NCI-H82 (cell line): ENCODE measurements around the gene AMELX.

Experiments
- DNase-seq: peaks from one replicate; lab custom pipeline; 2025; lab: John Stamatoyannopoulos, UW

The AMELX gene

DNA sequence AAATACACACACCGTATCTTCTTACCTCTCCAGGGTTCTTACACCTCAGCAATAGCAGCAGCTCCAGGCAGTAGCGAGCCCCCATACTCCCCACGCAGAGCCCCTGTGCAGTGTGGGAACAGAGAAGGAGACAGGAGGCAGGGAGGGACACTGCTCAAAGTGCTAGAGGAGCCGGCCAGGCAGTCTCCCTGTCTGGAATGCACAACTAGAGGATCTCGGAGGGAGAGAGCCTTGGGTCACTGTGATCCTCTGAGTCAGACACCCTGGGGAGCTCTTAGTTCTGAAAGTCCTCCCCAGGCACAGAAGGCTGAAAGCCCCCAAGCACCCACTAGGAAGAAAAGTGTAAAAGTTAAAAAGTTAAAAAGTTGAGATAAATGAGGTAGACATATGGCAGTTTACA is 16.0 kb downstream of the AMELX start:
- DNase-seq = no peak

DNA sequence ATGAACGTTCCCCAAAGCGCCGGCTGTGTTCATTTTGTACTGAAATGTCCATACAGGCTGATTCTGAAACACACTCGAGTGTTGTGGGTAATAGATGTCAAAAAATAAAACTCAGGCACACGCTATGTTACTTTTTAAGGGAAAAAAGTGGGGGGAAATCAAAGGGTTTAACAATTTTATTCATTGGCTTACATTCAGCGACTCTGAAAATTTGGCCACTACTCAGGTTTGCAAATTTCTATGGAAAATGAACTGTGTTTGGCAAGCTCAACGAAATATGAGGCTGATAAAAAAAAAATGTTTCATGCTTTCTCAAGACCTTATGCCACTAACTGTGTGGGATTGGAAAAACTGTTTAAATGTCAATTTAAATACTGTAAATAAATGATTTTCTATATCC is 18.5 kb downstream of the AMELX start:
- no peak for DNase-seq

DNA sequence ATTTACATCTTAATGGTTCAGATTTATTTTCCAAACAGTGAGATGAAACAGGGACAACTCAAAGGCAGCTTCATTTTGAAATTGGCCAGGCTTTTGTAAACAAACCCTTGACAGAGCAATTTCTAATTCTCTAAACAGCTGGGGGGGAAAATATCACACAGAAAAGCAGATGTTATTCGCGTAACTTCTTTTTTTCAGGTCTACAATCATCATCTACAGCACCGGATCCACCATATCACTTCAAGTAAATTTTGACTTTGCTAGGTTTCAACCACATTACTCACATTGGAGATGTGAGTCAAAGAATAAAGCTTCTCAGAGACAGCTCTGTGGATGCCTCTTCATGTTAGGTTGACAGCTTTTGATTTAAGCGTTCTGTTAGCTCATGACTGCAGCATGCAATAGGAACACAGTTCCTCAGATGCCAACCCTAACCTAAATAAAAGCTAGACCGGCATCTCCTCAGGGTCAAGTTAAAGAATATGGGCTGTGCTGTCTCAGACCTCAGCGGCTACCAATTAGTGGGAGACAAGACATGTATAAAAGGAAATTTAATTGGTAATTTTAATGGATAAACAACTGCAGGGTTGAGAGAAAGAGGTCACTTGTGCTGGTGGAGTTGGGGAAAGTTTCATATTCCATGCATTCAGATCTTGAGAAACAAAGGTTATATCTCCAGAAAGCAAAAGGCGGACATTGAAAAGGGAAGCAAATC is 26.8 kb downstream of the AMELX start:
- DNase-seq = peak; percentile 18

DNA sequence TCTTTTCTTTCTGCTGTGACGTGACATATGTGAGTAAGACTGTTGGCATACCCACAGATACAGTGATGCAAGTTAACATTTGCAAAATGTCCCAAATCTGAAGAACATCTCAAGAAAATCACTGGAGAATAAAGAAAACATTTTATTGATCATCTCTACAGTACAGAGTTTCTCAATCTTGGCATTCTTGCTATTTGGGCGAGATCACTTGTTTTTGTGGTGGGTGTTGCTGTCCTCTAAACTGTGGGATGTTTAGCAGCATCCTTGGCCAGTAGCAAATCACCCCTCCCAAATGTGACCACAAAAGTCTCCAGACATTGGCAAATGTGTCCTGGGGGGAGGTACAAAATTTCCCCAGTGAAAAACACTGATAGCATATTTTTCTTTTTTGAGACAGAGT is 28.8 kb downstream of the AMELX start:
- DNase-seq = no peak

GRCh38 chrX:11328134-11328533 is 34.9 kb downstream of the AMELX start:
- no peak for DNase-seq

DNA sequence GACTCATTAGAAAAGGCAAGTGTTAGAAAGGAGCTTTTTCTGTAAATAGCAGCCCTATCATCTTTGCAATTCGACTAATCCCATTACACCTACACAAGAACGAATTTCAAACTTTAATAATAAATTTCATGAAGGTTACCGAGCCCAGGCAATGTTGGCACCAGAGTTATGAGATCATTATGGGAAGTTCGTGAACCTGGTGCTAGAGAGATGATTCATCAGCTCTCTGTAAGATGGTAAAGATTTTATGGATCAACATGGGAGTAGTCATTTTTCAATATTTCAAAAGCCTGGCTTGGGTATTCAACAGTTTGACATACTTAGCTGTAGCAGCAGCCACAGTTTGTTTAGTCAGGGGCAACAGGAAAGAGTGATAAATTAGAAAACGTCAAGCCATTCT is 35.8 kb downstream of the AMELX start:
- DNase-seq = no peak

GRCh38 chrX:11331788-11332187 is 38.6 kb downstream of the AMELX start:
- DNase-seq = no peak

GRCh38 chrX:11334165-11334564 is 41.0 kb downstream of the AMELX start:
- DNase-seq = no peak

GRCh38 chrX:11336201-11336600 is 43.0 kb downstream of the AMELX start:
- no peak for DNase-seq

DNA sequence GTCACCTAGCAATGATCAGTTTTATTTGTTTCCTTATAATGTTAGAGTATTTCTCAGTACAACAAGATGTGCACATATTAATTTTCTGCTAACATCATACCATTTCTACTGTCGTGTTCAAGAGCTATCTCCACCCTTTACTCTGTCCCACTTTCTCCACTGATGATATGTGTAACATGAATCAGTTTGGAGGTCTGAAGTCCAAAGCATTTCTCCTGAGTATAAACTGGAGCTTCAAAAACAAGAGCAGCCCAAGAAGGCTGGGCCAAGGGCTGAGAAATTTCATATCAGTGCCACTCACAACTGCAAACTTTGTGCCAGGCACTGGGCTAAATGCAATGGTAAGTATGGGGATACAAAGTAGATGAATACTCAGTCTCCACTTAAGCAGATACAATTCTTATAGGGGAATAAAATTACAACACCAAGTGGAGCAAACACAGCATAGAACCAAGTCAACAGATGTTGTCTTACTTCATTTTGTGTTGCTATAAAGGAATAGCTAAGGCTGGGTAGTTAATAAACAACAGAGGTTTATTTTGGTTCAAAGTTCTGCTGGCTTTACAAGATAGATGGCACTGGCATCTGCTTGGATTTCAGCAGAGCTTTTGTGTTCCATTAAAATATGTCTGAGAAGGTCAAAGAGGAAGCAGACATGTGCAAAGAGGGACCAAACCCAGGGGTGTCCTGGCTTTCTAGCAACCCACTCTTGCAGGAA is 44.2 kb downstream of the AMELX start:
- no peak for DNase-seq

DNA sequence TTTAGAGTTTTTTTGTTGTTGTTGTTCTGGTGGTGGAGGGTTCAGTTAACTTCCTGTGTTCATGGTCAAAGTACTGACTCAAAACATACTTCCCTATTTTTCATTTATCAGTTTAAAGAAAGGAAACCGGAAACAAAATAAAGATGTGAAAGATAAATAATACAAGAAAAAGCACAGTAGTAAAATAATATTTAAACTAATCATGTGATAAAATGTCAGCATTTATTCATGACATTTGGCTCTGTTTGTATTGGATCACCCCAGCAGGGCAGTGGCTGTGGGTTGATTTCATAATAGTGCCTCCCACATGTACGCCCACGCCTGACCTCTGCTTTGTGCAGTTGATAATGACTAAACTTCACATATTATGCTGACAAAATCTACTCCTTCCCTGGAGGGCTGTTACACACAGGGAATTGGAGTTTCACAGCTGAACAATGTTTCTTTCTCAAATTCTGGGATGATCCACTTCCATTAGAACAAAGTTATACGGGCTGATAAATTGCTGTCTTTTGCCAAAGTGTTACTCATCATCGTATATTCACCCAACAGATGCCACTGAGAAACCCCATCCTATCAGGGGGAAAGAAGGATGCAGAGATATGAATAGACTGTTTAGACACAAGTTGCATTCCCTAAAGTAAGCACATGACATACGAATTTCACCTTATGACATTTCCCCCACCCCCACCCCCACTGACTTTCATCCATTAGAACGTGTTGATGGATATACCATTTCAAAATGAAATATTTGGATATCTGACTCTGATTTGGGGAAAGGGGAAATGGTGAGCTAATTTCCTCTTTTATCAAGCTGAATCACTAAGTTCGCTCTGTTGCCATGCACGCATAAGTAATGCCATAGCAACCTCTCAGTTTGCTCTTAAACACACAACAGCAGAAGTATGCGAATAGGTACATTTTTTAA is 48.3 kb downstream of the AMELX start:
- no peak for DNase-seq

DNA sequence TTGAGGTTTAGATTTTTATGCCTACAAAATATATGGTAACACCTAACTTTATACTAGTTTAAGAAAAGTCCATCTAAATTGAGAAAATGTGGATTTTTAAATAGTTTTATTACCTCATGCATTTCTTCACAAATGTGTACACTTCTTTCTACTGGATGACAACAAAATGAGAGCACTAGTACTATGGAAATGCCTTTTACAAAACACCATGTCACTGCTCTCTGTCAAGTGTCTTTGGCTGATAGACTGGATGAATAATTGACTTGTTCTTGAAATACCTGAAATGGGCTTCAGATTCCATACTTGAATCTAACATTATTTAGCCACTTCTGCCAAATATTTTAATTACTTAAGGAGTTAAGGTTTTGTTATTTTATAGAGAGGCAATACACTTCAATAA is 49.5 kb downstream of the AMELX start:
- DNase-seq = no peak

DNA sequence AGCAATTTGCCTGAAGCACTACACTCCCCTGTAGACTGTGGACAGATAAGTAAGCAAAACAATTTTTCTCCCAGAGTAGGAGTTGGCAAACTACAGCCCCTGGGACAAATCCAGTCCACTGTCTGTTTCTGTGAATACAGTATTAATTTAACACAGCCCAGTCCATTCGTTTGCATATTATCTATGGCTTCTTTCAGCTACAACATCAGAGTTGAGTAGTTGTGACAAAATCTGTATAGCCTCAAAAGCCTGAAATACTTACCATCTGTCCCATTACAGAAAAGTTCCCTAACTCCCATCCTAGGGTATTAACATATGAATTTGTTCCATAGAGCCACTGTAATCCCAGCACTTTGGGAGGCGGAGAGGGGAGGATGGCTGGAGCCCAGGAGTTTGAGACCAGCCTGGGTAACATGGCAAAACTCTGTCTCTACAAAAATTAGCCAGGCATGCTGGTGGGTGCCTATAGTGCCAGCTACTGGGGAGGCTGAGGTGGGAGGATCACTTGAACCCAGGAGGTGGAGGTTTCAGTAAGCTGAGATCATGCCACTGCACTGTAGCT is 53.0 kb downstream of the AMELX start:
- DNase-seq = no peak

DNA sequence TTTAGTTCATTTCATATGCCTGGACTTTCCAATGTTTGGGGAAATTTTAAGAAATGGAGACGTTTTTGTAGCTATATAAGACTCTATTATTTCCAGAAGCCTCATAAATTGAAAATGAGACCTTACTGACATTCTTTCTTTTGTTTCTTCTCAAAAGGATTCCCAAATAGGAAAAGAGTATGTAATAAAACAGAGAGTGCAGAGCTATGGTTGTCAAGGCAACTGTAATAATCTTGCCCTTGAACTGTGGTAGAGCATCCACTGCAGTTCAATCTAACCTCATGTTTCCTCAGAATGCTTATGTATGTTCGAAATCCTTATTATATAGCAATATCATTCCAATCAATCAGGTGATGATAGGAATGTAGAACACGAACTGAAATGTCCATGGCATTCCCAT is 54.1 kb downstream of the AMELX start:
- no peak for DNase-seq

DNA sequence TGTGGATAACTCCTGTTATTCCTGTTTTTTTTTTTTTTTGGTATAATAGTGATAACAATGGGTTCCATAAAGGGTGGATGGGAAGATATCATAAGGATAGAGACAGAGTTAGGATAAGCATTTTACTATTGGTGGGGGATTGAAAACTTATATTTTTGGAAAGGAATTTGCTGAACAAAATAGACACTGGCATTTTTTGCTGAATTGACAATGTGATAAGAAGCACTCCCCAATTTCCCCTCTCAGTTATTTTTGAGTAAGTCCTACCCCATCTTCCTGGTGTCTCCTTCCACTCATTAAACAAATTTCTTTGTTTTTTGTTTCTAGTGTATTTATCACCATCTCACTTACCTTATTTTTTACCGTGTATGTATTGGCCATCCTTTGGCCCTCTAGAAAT is 55.8 kb downstream of the AMELX start:
- no peak for DNase-seq

DNA sequence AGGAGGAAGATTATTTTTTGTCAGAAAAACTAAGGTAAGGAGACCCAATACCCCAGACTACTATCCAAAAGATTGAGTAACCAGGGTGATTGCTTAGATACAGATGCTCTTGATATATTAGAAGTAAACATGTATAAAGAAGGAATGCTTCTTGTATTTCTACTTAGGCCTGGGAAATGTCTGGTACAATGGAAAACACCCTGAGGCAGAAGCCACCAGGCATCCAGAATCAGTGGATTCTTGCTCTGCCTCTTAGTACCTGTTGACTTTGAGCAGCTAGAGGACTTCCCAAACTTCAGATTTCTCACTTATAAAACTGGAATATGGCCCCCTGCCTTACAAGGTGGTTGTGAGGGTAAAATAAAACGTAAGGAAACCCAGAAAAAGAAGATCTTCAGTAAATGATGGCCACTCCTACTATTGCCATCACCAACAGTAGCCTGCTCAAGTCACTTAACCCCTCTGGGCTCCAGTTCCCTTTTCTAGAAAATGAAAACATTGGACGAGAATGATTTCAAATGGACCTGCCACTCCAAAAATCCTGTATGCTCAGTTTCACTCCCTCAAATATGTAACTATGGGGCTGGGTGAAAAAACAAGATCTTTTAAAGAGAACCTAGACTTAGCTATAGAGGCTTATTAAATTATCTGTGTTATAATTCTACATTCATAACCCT is 56.6 kb downstream of the AMELX start:
- DNase-seq = no peak
